HL-60 (cell line): ENCODE data around the gene CCDC85C.

Experiments used
- CTCF ChIP-seq: IDR thresholded peaks from one replicate; pipeline ENCODE4 v1.5.1; 2011; ENCODE audit warnings: low read length, control low read depth, inconsistent platforms; ENCODE audit not compliant: insufficient read depth
- GABPA ChIP-seq: IDR thresholded peaks from 2 replicates; pipeline ENCODE4 v1.6.1; 2012; ENCODE audit warnings: low read depth
- POLR2AphosphoS5 ChIP-seq: IDR thresholded peaks from 2 replicates; pipeline ENCODE4 v1.6.1; 2012; ENCODE audit warnings: low read depth
- SPI1 ChIP-seq: IDR thresholded peaks from 2 replicates; pipeline ENCODE4 v1.6.1; 2012; ENCODE audit warnings: low read depth, mild to moderate bottlenecking, borderline replicate concordance

- TF ChIP-seq SPI1 (no peak), CTCF (no peak), GABPA (no peak), POLR2AphosphoS5 (no peak)
Measured at GRCh38 chr14:99647411-99647810, 43.4 kb upstream of the CCDC85C start.
